GM21576 (cell line): Measurements from ENCODE around the gene SAMD7.
A peak's percentile ranks its signal among the peaks of the same experiment; 100 is the strongest.

ENCODE experiments used
- ATAC-seq: cut with Tn5 transposase; IDR thresholded peaks from one replicate; pipeline ENCODE4 v1.9.1; 2021; ENCODE audit warnings: mild to moderate bottlenecking, moderate library complexity; ENCODE audit not compliant: unreplicated experiment

The SAMD7 gene

DNA sequence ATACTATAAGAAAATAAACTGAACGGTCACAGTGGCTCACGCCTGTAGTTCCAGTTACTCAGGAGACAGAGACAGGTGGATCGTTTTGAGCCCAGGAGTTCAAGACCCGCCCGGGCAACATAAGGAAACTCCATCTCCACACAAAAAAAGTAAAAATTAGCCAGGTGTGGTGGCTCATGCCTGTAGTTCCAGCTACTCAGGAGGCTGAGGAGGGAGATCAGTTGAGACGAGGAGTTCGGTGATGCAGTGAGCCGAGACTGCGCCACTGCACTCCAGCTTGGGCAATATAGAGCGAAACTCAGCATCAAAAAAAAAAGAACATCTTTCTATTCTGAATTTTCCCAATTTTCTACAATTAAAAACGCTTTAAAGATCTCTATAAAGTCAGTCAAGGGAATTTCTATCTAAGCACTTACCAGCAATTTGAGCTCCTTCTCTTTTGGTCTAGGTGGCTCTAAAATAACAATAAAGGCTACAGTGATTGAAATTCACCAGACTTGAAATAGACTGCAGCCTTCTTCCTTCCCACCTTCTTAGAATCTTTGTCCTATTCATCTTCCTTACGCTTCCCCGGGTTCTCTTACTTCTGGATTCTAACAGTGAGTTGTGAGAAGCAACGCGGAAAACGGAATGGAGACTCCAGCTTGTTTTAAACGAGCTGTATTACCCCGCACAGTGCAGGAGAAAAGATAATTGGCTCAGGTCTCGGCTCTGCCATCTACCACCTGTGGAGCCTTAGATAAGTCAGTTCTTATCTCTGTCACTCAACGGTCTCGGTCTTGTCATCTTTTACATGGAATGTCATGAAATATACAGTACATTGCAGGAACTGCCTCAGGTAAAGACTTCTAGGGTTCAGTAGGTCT lies 54.4 kb downstream of the SAMD7 start:
- ATAC-seq: peak; percentile 17

DNA sequence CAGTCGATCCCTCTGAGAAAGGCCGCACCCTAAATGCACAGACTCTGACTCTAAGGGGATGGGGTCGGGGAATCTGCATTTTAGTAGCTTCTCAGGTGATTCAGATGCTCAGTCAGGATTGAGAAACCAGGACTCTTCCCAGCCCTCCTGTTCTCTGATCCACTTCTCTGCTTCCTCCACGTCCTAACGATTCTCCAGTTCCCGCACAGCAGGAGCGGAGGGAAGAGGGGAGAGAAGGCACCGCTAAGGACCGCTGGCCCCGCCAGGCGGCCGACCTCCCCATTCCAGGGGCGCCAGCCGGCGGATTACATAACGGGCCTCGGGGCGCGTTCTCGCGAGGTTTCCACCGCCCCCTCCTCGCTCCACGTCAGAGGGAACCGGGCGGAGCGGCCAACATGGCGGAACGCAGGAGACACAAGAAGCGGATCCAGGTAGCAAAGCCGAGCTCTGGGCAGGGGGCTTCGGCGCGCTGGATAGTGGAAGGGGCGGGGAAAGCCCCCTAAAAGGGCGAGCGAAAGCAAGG lies 55.1 kb downstream of the SAMD7 start, which contains the start of gene SEC62:
Gene SEC62 (plus strand): TSS at position 380 of the 523 bp plus-strand sequence. CDS start 16 bp downstream, at position 396.
- ATAC-seq: peak; percentile 91

DNA sequence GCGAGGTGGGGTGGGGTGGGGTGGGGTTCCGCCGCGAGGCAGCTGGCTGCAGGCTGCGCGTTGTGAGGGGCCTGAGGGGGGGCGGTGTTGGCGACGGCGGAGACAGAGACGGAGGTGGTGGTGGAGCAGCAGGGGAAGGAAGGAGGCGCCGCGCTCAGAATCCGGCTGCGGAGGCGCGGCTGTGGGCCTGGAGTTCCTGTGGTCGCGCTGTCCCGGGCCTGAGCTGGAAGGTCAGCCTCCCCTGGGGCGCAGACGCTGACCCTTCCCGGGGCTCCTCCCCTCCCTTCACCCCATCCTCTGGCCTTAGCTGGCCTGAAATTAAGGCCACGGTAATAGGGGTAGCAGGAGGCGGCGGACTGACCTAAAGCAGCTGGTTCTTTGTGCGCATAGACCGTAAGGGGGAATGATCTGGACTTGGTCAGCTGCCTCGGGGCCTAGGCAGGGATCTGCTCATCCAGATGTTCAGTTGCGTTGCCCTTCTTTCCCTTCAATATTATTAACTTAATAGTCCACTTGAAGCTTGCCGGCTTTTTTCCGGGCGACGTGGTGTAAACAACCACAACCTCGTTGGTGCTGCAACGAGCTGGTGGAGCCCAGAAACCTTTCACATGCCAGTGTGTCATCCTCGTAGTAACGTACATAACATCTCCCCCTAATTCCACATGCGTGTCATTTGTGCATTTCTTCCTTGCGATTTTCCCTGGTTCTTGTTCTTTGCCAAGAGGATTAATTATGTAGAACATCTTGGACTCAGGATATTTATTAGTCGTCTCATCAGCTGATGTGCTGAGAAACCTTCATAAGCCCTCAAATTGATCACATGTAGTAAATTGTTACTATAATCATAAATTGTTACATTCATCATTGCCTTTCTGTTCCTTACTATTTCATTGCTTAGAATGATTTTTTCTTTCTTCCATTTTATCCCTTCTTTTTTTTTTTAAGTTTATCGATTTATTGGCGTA lies 55.9 kb downstream of the SAMD7 start:
- ATAC-seq: peak; percentile 30

DNA sequence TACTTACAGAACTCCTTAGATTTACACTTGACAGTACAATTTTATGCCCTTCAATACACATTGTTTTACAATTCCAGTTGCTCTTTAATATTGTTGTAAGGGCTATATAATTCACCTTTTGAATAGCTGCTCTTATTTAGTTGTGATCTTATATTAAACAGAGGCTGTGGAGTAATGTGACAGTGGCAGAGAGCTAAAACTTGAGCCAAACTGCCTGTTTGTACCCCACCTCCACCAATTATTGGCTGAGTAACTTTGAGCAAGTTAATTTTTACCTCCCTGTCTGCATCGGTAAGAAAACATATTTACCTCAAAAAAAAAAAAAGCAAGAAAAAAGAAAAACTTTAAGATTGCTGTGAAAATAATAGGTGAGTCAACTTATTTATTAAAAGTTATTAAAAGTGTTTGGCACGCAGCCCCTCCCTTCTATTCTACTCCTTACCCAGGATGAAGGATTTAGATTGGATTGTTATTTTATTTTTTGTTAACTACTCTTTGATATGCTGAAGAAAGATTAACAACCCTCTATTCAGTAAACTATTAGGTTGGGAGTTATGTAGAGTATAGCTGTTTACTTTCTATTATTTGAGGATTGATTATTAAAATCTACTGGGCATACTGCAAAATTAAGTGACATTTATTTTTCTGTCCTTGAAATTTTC lies 57.0 kb downstream of the SAMD7 start:
- no peak for ATAC-seq

DNA sequence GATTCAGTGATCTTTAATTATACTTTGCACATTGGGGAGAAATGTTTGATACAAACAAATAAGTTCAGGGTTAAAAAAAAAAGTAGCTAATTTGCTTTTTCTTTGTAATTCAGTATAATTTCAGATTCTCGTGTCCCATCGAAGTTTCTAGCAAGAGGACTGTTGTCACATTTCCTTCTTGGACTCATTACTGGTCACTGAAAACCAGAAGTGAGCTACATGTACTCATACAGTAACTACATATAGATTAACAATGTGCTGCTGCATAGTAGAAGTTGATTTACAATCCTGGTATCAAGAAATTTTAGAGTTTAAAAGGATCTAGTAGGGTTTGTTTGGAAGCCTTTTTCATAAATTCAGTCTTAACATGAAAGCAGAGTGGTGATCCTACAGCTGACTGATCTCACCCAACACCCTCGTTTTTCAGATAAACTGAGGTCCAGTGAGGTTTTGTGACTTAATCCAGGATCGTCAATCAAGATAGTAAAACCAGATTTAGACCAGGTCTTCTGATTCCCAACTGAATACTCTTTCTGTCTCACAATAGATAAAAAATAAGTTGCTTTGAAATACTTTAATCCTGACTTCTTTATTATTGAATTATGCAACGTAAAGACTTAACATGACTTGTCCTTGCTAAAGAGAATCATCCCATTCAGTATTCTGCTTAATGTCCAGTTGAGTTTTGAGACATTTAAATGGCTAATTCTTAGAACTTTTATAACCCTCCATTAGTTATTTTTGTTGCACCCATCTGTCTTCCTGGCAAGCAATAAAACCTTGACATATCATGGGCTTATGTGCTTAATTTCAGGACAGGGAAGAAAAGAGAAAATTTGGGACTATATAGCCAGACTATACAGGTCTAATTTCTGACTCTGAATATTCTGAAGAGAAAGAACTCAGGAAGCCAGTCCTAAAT lies 58.1 kb downstream of the SAMD7 start:
- no peak for ATAC-seq

DNA sequence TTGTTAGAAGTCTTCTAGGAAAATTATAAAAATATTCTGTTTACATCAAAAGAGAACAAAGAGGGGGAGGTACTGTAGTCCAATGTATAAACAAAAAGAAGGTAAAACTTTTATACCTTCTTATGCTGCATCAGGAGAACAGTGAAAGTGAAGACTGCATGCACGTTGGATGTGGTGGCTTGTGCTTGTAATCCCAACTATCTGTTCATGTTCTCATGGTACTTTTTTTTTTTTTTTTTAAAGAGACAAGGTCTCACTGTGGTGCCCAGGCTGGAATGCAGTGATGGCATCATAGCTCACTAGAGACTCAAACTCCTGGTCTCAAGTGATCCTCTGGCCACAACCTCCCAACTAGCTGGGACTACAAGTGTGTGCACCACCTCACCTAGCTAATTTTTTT lies 59.5 kb downstream of the SAMD7 start:
- ATAC-seq: no peak

DNA sequence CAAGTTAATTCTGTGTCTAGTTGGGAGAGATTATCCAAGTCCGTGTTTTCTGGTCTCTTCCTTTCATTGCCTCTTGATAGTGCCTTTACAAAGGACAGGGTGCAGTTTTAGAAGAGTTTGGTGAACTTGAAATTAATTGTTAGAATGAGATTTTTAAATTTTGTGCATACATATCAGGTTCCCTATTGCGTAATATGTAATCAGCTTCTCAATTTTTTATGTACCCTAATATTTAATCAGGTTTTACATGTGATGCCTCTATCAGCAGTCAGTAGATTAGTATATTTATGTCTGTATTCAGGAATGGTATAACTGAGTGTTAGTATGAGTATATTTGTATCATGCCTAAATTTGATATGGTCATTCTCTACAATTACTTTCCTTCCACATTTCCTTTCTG lies 60.1 kb downstream of the SAMD7 start:
- no peak for ATAC-seq

DNA sequence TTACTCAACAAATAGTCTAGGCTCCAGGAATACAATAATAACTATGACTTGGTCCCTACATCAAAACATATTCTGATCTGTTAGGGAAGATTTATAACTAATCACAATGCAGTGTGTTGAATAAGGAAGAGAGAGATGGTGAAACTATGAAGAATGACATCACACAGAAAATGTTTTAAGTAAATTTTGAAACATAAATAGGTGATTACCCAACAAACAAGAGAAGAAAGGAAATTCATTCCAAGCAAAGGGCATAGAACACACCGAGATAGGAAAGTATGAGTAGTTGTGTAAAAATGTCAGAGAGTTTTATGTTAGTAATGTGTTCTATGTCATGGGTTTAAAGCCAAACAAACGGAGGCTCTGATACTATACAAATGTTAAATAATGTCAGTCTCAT lies 68.7 kb downstream of the SAMD7 start:
- ATAC-seq: no peak

DNA sequence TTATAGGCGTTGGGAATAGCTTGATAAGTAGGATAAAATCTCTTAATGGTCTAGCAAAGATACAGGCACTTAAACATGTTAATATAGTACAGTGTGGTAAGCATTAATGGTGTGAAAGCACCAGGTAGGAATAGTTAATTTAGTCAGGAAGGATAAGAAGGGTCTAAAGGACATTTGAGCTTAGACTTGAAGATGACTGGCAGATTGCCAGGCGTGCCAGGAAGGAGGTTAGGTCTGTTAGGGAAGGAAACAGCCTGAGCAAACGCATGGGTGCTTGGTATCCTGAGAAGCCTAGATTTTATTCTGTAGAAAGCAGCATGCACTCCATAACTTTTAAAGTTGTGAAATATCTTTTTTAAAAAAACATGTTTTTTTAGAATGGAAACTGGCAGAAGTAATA lies 72.9 kb downstream of the SAMD7 start:
- ATAC-seq: no peak
